Brain microvascular endothelial cell (primary cell): Measurements from ENCODE around the gene TRIM7.

ENCODE experiments used
- DNase-seq: peaks from one replicate; pipeline ENCODE4 v3.0.0-alpha.2; 2020
- H3K27ac ChIP-seq: fragments of 250-450 bp; sonication (Bioruptor Pico); 2 replicates; pipeline ENCODE4 v1.5.1; 2020; ENCODE audit warnings: mild to moderate bottlenecking, moderate library complexity
- H3K27me3 ChIP-seq: fragments of 250-450 bp; sonication (Bioruptor Pico); replicated peaks from 2 replicates; pipeline ENCODE4 v1.5.1; 2020; ENCODE audit warnings: mild to moderate bottlenecking
- H3K36me3 ChIP-seq: fragments of 250-450 bp; sonication (Bioruptor Pico); replicated peaks from 2 replicates; pipeline ENCODE4 v1.5.1; 2020; ENCODE audit warnings: mild to moderate bottlenecking
- H3K4me3 ChIP-seq: 2 replicates; pipeline ENCODE4 v1.5.1; 2011; ENCODE audit warnings: low read depth, mild to moderate bottlenecking, control low read depth, low read length, moderate library complexity
- CTCF ChIP-seq: IDR thresholded peaks from 2 replicates; pipeline ENCODE4 v1.5.1; 2011; ENCODE audit warnings: low read depth, mild to moderate bottlenecking, moderate library complexity, low read length, control low read depth, inconsistent platforms; ENCODE audit errors: missing control alignments
- in situ Hi-C: cut with HindIII; loops from 2 replicates; pipeline ENCODE4 v1.10.0; 2017; ENCODE audit warnings: low sequenced_read_pairs, low pct_ligation_motif_present

TRIM7 gene

DNA sequence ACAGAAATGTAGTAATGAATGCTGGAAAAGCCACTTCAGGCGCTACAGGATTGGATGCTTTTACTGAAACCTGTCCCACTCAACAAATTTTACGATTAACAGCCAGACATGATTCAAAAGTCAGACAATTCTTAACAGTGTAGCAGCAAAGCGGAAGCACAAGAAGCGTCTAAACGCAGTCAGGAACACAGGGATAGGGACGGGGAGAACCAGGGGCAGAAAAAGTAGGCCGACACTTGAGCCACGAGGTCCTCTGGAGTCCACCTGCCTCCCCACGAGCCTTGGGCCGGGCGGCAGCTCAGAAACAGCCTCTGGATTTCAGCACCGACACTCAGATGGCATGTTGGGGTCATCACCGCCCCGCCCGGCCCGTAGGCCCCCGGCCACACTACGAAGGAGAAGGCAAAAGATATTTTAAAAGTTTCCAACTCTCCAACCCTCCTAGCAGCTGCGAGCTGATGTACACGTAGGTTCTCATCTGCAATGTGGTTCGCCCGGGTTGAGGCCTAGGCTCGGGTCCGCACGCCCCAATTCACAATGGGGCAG is 38.1 kb upstream of the TRIM7 start:
- H3K27ac ChIP-seq: peak overlapping the region; percentile 94
- DNase-seq: no peak
- in situ Hi-C loops: no loop called here
- TF ChIP-seq CTCF: no peak
- H3K4me3 ChIP-seq: peak overlapping the region; percentile 99
- H3K27me3 ChIP-seq: no peaks in the 10 kb centered on the region
- H3K36me3 ChIP-seq: peaks cover 53% of the 10 kb centered on the region

DNA sequence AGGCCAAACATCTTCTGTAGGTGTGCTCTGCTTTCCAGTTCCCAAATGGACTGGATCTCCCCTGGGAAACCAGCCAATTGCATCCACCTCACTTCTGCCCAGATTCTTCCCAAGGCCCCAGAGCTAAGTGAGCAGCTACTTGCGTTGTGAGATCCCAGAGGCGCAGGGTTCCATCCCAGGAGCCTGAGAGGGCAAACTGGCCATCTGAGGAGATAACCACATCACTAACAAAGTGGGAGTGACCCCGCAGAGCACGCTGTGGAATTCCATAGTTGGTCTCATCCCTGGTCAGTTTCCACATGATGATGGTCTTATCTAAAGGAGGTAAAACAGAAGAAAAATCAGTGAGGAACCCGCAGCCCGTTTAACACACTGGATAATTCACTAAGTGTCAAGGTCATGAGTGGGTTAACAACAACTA is 37.0 kb upstream of the TRIM7 start:
- DNase-seq: no peak
- TF ChIP-seq CTCF: no peak
- peaks cover 64% of the 10 kb centered on the region for H3K36me3 ChIP-seq
- in situ Hi-C loops: no loop called here
- peak overlapping the region; percentile 99 for H3K4me3 ChIP-seq
- H3K27me3 ChIP-seq: no peaks in the 10 kb centered on the region
- H3K27ac ChIP-seq: peak overlapping the region; percentile 94

DNA sequence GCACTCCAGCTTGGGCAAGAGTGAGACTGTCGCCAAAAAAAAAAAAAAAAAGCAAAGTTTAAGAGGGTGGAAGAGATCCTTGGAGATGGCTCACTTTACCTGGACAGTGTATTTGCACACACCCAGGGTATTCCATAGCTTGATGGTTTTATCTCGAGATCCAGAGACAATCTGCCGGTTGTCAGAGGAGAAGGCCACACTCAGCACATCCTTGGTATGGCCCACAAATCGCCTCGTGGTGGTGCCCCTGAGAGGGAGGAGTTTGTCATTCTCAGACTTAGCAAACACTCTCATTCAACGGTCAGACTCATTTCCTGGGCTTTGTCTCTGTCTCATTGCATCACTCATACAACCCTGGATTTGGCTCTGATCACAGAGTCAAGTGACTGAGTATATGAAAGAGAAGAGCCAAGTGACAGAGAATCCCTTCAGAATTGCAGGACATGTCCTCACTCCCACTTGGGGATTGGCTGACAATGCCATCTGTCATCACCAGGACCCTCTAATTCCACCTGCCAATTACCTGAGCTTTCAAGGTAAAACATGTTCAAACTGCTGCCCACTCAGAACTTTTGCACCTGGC is 36.5 kb upstream of the TRIM7 start:
- H3K27me3 ChIP-seq: no peaks in the 10 kb centered on the region
- H3K36me3 ChIP-seq: peaks cover 69% of the 10 kb centered on the region
- peak overlapping the region; percentile 99 for H3K4me3 ChIP-seq
- TF ChIP-seq CTCF: peak; percentile 22
- DNase-seq: peak; percentile 84
- peak overlapping the region; percentile 94 for H3K27ac ChIP-seq
- in situ Hi-C loops: no loop called here

DNA sequence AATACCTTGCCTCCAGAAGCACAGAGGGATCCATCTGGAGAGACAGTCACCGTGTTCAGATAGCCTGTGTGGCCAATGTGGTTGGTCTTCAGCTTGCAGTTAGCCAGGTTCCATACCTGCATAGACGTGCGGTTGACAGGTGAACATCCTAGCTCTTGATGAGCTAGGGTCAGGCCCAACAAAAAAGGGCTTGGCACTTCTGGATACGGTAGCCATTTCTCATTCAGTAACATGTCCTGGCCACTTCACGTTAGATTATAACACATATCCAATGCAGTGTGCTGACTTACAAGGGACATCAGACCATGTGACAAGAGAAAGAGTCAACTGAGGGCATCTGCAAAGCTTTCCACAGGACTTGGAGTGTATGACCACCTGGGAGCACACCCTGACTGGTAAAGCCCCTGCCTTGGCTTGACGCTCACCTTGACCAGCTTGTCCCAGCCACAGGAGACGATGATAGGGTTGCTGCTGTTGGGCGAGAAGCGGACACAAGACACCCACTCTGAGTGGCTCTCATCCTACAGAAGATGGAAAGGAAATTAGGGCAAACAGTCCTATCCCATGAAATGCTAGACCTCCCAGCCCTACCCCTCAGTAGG is 34.2 kb upstream of the TRIM7 start:
- no peak for DNase-seq
- Histone ChIP-seq H3K27me3 (no peaks in the 10 kb centered on the region), H3K36me3 (peaks cover 84% of the 10 kb centered on the region), H3K27ac (no peak overlapping the region), H3K4me3 (no peak overlapping the region)
- no peak for TF ChIP-seq CTCF
- in situ Hi-C loops: no loop called here

GRCh38 chr5:181237729-181238385 is 32.9 kb upstream of the TRIM7 start:
- no peak for TF ChIP-seq CTCF
- DNase-seq: no peak
- Histone ChIP-seq H3K4me3 (no peak overlapping the region), H3K36me3 (peaks cover 89% of the 10 kb centered on the region), H3K27me3 (no peaks in the 10 kb centered on the region), H3K27ac (no peak overlapping the region)
- in situ Hi-C loops: no loop called here
